Measurements from ENCODE around the gene NRIP1.

Gene NRIP1

GRCh38 chr21:15088488-15088887, 23.7 kb upstream of the NRIP1 start:
- ChIA-PET POLR2A (no interaction called here), CTCF (no interaction called here)
- DNase-seq (ENCODE audit: extremely low spot score) = no peak
- TF ChIP-seq CTCF (IDR thresholded peaks at IDR 0.05; ENCODE audit: control extremely low read depth, extremely low read depth, low read depth, missing control alignments) = no peak

- no peak for DNase-seq (ENCODE audit: extremely low spot score)
- no peak for TF ChIP-seq CTCF (IDR thresholded peaks at IDR 0.05; ENCODE audit: control extremely low read depth, extremely low read depth, low read depth, missing control alignments)
- CTCF ChIA-PET = interaction anchor here (1.3 to 1.4 kb wide), 2 partner anchors 9 to 221 kb away, joined by 4 to 5 read pairs; no protein-coding TSS in a partner anchor
- POLR2A ChIA-PET = no interaction called here
These were observed 19.9 kb upstream of the NRIP1 start for GRCh38 chr21:15084668-15085067.

- CTCF ChIA-PET = no interaction called here
- no peak for DNase-seq (ENCODE audit: extremely low spot score)
These were observed 15.7 kb upstream of the NRIP1 start for GRCh38 chr21:15080526-15080925.

GRCh38 chr21:15079269-15079668, 14.5 kb upstream of the NRIP1 start:
- no peak for TF ChIP-seq CTCF (IDR thresholded peaks at IDR 0.05; ENCODE audit: control extremely low read depth, extremely low read depth, low read depth, missing control alignments)
- no peak for DNase-seq (ENCODE audit: extremely low spot score)
- ChIA-PET CTCF (no interaction called here), POLR2A (no interaction called here)

More at GRCh38 chr21:15080526-15080925, 15.7 kb upstream of the NRIP1 start:
- POLR2A ChIA-PET = no interaction called here
- TF ChIP-seq CTCF (IDR thresholded peaks at IDR 0.05; ENCODE audit: control extremely low read depth, extremely low read depth, low read depth, missing control alignments) = no peak

GRCh38 chr21:15078180-15078579, 13.4 kb upstream of the NRIP1 start:
- TF ChIP-seq CTCF (IDR thresholded peaks at IDR 0.05; ENCODE audit: control extremely low read depth, extremely low read depth, low read depth, missing control alignments) = no peak
- POLR2A ChIA-PET = no interaction called here
- CTCF ChIA-PET = interaction anchor here (1.2 kb wide), 1 partner anchor 9 kb away, joined by 3 read pairs; no protein-coding TSS in a partner anchor
- DNase-seq (ENCODE audit: extremely low spot score) = no peak

- ChIA-PET CTCF (interaction anchor here (1.2 kb wide), 1 partner anchor 9 kb away, joined by 3 read pairs; no protein-coding TSS in a partner anchor), POLR2A (no interaction called here)
- TF ChIP-seq CTCF (IDR thresholded peaks at IDR 0.05; ENCODE audit: control extremely low read depth, extremely low read depth, low read depth, missing control alignments) = no peak
- no peak for DNase-seq (ENCODE audit: extremely low spot score)
These were observed 12.8 kb upstream of the NRIP1 start for GRCh38 chr21:15077529-15078145.
